GM08714 (cell line): ENCODE data around the gene OR2V1.
"Not testable (repeated sequence)": the region's sequence is repeated elsewhere in the genome, so short reads cannot be mapped to it uniquely, and the experiment has no call there.

Experiments
- H3K4me3 ChIP-seq: fragments of 200-500 bp; sonication (Bioruptor generic); 2 replicates; pipeline ENCODE4 v1.5.1; 2014; ENCODE audit warnings: mild to moderate bottlenecking, low read length, inconsistent platforms
- ZNF274 ChIP-seq: IDR thresholded peaks from 2 replicates; pipeline ENCODE4 v1.6.1; 2012; ENCODE audit warnings: mild to moderate bottlenecking, low read depth, low read length

OR2V1 gene, protein sequence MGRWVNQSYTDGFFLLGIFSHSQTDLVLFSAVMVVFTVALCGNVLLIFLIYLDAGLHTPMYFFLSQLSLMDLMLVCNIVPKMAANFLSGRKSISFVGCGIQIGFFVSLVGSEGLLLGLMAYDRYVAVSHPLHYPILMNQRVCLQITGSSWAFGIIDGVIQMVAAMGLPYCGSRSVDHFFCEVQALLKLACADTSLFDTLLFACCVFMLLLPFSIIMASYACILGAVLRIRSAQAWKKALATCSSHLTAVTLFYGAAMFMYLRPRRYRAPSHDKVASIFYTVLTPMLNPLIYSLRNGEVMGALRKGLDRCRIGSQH

DNA sequence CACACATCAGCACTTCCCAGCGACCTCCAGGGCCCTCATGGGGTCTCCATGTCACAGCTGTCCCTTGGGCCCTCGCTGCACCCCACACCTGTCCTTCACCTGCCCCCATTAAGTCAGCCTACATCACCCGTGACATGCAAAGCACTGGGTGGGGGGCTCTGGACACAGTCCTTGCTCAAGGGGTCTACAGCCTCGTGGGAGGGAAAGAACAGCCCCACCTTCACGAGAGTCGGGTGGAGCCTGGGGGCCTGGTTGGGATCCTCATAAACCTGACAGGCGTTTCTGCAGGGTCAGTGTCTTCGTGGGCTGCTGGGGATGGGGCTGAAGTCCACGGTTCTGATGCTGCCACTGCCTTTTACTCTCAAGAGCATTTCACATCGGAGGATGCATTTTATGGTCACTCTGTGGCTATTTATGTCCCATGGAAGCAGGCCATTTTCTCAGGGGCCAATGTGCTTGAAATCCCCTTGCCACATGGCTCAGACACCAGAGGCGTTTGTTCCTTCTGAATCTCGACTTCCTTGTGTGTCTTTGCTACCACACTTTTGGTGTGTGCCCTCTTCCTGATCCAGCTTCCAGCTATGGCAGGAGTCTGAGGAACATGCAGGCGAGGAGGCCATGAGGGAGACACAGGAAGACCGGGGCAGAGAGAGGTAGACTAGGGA is at the start of gene OR2V1:
OR2V1 (minus strand) TSS at position 338 of the 665 bp plus-strand sequence. CDS start 5,865 bp downstream, outside the sequence.
- no peak within 1 kb of the TSS for H3K4me3 ChIP-seq
- TF ChIP-seq ZNF274 = no peak

DNA sequence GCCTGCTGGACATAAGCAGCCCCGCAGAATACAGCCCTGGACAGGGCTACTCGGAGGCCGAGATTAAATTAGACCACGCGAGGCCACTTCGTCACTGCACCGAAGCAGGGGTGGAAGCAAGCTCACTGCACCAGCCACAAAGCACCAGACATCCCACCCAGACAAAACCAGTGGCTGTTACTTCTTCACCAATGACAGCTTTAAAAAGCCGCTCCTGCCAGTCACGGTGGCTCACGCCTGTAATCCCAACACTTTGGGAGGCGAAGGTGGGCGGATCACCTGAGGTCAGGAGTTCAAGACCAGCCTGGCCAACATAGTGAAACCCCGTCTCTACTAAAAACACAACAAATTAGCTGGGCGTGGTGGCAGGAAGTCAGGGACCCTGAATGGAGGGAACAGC is 46.6 kb upstream of the OR2V1 start:
- not testable (repeated sequence) for H3K4me3 ChIP-seq

DNA sequence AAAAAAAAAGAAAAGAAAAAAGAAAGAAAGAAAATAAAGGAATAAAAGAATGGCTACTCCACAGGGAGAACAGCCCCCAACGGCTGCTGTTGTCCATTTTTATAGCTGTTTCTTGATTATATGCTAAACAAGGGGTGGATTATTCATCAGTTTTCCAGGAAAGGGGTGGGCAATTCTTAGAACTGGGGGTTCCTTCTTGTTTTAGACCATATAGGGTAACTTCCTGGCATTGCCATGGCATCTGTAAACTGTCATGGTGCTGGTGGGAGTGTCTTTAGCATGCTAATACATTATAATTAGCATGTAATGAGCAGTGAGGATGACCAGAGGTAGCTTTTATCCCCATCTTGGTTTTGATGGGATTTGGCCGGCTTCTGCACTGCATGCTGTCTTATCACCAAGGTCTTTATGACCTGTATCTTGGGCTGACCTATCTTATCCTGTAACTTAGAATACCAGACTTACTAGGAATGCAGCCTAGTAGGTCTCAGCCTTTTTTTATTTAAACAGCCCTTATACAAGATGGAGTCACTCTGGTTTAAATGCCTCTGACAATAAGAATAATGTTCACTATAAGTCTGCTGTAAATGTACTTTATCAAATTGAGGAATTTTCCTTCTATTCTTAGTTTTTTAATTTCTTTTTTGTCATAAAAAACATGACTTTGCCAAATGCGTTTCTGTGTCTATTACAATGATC is 45.4 kb upstream of the OR2V1 start:
- H3K4me3 ChIP-seq = no peak overlapping the region
- no peak for TF ChIP-seq ZNF274

DNA sequence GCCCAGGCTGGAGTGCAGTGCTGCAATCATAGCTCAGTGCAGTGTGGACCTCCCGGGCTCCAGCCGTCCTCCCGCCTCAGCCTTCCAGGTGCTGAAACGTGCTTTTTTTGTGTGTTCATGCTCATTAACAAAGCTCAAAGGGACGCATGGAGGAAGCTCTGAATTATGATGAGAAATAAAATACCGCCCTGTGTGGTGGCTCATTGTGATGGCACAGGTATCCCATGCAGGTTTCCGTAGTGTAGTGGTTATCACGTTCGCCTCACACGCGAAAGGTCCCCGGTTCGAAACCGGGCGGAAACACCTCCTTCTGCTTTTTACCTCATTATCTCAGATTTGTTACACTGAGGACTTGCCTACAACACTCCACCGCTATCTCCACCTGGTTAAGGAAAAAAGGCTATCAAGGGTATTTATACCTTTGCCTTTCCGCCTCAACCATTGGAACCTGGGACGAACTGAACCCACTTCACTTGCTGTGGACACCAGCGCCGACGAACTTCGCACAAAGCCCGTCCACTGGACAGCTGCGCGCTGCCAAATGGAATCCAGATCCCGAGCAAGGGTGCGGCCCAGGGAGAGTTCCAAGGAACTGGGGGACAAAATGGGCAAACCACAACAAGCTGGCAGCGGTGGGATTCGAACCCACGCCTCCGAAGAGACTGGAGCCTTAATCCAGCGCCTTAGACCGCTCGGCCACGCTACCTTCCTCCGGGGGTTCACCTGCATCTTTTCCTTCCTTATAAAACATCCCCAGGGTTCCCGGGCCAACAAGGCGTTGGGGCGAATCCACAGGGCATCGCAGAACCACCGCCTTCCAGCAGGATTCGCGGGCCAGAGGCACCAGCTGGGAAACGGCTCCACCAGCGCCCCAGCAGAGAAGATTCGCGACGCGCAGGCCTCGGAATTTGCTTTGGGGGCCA is 42.7 kb upstream of the OR2V1 start:
- no peak for TF ChIP-seq ZNF274
- peak overlapping the region; percentile 51; the same call in 1 of the 2 replicates for H3K4me3 ChIP-seq

DNA sequence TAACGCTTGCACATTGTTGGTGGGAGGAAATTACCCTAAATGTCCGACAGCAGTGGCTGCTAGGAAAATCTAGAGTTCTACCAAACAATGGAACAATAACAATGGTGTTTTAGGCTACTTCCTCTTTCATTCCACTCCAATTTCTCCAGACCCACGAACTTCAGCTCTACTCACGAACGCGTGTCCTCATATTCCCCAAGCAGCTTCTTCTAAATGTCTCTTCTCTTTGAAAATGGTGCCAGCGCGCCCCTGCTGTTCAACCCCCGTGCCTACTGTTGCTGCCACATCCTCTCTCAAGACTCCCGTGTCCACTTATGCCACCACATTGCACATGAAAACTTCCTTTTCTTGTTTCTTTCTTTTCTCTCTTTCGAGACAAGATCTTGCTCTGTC is 42.1 kb upstream of the OR2V1 start:
- no peak for TF ChIP-seq ZNF274
- peak overlapping the region; percentile 51; the same call in 1 of the 2 replicates for H3K4me3 ChIP-seq

DNA sequence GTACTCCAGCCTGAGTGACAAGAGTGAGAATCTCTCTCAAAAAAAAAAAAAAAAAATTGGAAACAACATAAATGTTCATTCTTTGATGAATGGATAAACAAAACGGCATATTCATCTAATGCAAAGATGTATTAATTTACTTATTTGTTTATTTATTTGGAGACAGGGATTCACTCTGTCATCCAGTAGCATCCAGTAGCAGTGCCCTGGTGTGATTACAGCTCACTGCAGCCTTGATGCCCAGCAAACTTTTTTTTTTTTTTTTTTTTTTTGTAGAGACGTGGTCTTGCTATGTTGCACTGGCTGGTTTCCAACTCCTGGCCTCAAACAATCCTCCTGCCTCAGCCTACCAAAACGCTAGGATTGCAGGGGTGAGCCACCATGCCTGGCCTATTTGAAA is 40.8 kb upstream of the OR2V1 start:
- H3K4me3 ChIP-seq = no peak overlapping the region
- TF ChIP-seq ZNF274 = no peak

DNA sequence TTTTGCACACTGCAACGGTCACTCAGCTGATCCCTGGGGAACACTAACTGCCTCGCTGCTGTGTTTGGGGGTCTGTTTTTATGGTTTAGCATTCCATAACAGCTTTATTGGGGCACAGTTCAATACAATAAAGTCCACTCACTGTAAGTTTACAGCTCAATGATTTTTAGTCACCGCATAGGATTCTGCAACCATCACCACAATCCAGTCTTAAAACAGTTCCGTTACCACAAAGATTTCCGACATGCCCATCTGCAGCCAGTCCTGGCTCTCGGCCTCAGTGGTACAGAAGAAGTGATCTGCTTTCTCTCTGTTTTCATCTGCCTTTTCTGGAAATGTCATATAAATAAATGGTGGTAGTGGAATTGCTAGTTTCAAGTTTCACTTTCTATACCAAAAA is 40.0 kb upstream of the OR2V1 start:
- no peak overlapping the region; the same call in 1 of the 2 replicates for H3K4me3 ChIP-seq
- TF ChIP-seq ZNF274 = no peak

DNA sequence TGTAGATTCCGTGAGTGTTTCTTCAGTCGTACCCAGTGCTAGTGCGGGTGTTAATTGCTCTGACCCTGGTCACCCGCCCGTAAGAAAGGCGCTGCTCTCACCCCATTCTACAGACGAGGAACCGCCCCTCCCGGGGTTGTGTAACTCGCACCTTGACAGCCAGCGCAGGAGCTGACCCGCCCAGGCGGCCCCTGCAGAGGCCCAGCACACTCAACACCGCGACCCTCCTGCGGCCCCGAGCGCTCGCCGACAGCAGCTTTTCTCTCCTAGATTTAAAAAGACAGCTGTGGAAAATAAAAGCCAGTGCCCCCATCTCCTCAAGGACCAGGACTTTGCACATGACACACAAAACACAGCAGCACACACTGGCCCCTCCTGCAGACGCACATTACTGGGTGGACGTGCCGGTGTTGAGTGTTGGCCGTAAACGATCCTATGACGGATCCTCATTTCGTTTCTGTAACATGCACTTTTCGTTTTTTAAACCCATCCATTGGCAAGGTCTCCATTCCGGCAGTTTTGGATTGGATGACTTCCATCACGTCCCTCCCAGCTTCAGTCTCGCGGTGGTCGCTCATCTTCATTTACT is 39.4 kb upstream of the OR2V1 start:
- TF ChIP-seq ZNF274 = no peak
- H3K4me3 ChIP-seq = peak overlapping the region; percentile 2; the same call in 1 of the 2 replicates

DNA sequence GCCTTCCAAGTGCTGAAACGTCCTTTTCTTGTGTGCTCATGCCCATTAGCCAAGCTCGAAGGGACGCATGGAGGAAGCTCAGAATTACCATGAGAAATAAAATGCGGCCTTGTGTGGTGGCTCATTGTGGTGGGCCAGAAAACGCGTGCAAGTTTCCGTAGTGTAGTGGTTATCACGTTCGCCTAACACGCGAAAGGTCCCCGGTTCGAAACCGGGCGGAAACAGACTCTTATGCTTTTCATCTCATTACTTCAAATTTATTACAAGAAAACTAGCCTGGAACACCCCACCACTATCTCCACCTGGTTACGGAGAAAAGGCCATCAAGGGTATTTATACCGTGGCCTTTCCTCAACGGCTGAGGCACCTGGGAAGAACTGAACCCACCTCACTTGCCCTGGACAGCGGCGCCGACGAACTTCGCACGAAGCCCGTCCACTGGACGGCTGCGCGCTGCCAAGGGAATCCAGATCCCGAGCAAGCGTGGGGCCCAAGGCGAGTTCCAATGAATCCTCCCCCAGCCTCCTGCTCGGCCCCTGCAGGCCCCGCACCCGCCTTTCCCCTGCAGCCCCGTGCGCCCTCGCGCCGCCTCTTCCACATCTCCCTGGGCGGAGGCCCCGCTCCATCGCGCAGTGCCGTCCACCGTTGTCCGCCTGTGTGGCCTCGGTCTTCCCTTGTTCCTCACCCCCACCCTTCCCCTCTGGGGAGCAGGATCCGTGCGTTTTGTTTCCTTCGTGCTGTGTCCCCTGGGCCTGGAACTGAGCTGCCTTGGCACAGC is 38.7 kb upstream of the OR2V1 start:
- H3K4me3 ChIP-seq = peak overlapping the region; percentile 2; the same call in 1 of the 2 replicates

DNA sequence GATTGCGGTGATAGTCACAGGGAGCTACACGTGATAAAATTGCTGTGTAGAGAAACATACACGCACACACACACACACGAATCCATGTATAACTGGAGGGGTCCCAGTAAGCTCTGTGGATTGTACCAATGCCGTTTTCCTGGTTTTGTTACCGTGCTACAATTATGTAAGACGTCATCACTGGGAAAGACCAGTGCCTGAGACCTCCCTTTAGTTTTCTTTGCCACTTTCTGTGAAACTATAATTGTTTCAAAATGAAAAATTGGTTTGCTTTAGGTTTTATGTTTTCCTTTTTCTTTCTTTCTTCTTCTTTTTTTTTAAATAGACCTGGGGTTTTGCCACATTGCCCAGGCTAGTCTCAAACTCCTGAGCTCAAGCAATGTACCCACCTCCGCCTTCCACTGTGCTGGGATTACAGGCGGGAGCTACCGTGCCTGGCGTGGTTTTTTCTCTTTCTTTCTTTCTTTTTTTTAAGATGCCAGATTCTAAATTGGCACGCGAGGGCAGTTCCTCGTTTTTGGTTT is 37.7 kb upstream of the OR2V1 start:
- peak overlapping the region; percentile 33; the same call in 1 of the 2 replicates for H3K4me3 ChIP-seq
- TF ChIP-seq ZNF274 = no peak

DNA sequence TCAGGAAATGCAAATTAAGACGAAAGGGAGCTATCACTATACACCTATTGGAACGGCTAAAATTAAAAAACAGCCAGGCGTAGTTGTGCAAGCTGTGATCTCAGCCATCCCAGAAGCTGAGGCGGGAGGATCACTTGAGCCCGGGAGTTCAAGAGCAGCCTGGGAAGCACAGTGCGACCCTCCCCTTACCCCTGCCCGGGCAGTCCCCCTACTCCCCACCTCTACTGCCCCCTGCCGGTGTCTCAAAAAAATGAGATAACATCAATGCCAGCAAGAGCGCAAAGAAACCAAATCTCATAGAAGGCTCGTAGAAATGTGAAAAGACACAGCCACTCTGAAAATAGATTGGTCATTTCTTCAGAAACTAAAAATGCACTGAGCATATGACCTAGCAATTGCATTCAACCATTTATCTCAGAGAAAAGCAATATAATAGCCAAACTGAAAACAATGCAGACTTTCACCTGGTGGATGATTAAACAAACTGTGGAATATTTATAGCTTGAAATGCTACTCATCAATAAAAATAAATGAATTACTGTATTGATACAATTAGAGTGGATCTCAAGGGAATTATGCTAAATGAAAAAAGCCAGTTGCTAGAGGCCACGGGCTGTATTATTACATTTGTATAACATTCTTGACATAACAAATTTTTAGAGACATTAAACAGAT is 37.0 kb upstream of the OR2V1 start:
- H3K4me3 ChIP-seq = peak overlapping the region; percentile 15; the same call in 1 of the 2 replicates
- TF ChIP-seq ZNF274 = no peak

DNA sequence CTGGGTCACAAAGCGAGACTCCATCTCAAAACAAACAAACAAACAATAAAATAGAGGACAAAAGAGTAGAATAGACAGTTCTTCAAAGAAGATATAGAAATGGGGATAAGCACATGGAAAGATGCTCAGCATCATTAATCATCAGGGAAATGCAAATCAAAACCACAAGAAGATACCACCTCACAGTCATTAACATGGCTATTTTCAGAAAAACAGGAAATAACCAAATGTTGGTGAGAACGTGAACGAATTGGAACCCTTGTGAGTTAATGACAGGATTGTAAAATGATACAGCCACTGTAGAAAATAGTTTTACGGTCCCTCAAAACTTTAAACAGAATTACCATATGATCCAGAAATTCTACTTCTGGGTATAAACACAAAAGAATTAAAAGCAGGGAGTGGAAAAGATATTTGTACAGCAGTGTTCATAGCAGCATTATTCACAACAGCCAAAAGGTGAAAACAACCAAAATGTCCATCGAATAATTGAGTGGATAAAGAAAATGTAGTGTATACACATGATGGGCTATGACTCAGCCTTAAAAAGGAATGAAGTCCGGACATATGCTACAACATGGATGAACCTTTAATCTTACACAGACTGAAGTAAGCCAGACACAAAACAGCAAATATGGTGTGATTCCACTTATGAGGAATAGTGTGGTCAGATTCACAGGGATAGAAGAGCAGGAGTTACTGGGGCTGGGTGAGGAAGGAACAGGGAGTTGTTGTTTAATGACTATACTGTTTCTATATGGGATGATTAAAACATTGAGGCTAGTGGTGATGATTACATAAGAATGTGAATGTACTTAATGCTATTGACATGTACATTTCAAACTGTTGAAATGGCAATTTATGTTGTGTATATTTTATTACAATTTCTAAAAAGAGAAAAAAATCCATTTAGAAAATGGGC is 36.1 kb upstream of the OR2V1 start:
- TF ChIP-seq ZNF274 = no peak
- H3K4me3 ChIP-seq = no peak overlapping the region
